ENCODE data around the gene MAP3K14.

GRCh38 chr17:45237686-45238085, 79.1 kb downstream of the MAP3K14 start:
- TF ChIP-seq CTCF (IDR thresholded peaks at IDR 0.05) (no peak), POLR2A (IDR thresholded peaks at IDR 0.05) (no peak)

Measured in Peyer's patch (tissue), 4 donors.